Measurements from ENCODE around the gene HIVEP3.

The HIVEP3 gene

GRCh38 chr1:41592451-41593125 lies 326.1 kb downstream of the HIVEP3 start:
- no peak for DNase-seq

- no peak for DNase-seq
Measured at GRCh38 chr1:41591891-41592290, 326.8 kb downstream of the HIVEP3 start.

- DNase-seq = no peak
Measured at GRCh38 chr1:41590331-41590730, 328.4 kb downstream of the HIVEP3 start.

- DNase-seq = no peak
Measured at GRCh38 chr1:41589395-41589794, 329.3 kb downstream of the HIVEP3 start.

GRCh38 chr1:41588334-41588875 lies 330.3 kb downstream of the HIVEP3 start:
- no peak for DNase-seq

- DNase-seq = no peak
Measured at GRCh38 chr1:41587791-41588190, 330.9 kb downstream of the HIVEP3 start.

- no peak for DNase-seq
Measured at GRCh38 chr1:41586230-41586629, 332.5 kb downstream of the HIVEP3 start.

GRCh38 chr1:41583658-41584547 lies 334.8 kb downstream of the HIVEP3 start:
- no peak for DNase-seq

GRCh38 chr1:41582851-41583657 lies 335.7 kb downstream of the HIVEP3 start:
- no peak for DNase-seq

GRCh38 chr1:41582351-41582750 lies 336.4 kb downstream of the HIVEP3 start:
- DNase-seq = no peak

GRCh38 chr1:41582004-41582325 lies 336.8 kb downstream of the HIVEP3 start:
- DNase-seq = no peak

GRCh38 chr1:41581216-41582003 lies 337.3 kb downstream of the HIVEP3 start:
- no peak for DNase-seq

GRCh38 chr1:41580520-41581172 lies 338.1 kb downstream of the HIVEP3 start:
- DNase-seq = no peak

- no peak for DNase-seq
Measured at GRCh38 chr1:41580021-41580420, 338.7 kb downstream of the HIVEP3 start.

GRCh38 chr1:41578712-41579335 lies 339.9 kb downstream of the HIVEP3 start:
- DNase-seq = peak; percentile 64

- DNase-seq = no peak
Measured at GRCh38 chr1:41576620-41577019, 342.1 kb downstream of the HIVEP3 start.

- peak; percentile 52 for DNase-seq
Measured at GRCh38 chr1:41576206-41576605, 342.5 kb downstream of the HIVEP3 start.

- DNase-seq = no peak
Measured at GRCh38 chr1:41574842-41575241, 343.9 kb downstream of the HIVEP3 start.

- peak; percentile 100 for DNase-seq
Measured at GRCh38 chr1:41573785-41574713, 344.7 kb downstream of the HIVEP3 start.

- no peak for DNase-seq
Measured at GRCh38 chr1:41573194-41573593, 345.5 kb downstream of the HIVEP3 start.
